Choroid plexus epithelial cell (primary cell): ENCODE measurements around the gene ABTB1.

Source experiments
- DNase-seq: peaks from one replicate; pipeline ENCODE4 v3.0.0-alpha.2; 2010; ENCODE audit warnings: low read depth
- H3K4me3 ChIP-seq: 2 replicates; pipeline ENCODE4 v1.5.1; 2011; ENCODE audit warnings: low read depth, mild to moderate bottlenecking, control low read depth, low read length, moderate library complexity
- CTCF ChIP-seq: conservative IDR thresholded peaks from 2 replicates; pipeline ENCODE4 v1.5.1; 2011; ENCODE audit warnings: low read depth, mild to moderate bottlenecking, control low read depth, inconsistent platforms, low read length, moderate library complexity

ABTB1 gene

GRCh38 chr3:127722091-127722784 lies 49.5 kb downstream of the ABTB1 start:
- no peak for DNase-seq
- H3K4me3 ChIP-seq, result no peak overlapping the region
- TF ChIP-seq CTCF, result no peak

GRCh38 chr3:127723011-127723567 lies 50.3 kb downstream of the ABTB1 start:
- TF ChIP-seq CTCF, result no peak
- no peak for DNase-seq
- H3K4me3 ChIP-seq, result no peak overlapping the region

GRCh38 chr3:127726894-127727293 lies 54.1 kb downstream of the ABTB1 start:
- no peak overlapping the region for H3K4me3 ChIP-seq
- no peak for TF ChIP-seq CTCF
- DNase-seq, result no peak

GRCh38 chr3:127728417-127729015 lies 55.8 kb downstream of the ABTB1 start:
- no peak for TF ChIP-seq CTCF
- no peak overlapping the region for H3K4me3 ChIP-seq
- no peak for DNase-seq

GRCh38 chr3:127729556-127730056 lies 56.9 kb downstream of the ABTB1 start:
- no peak for TF ChIP-seq CTCF
- no peak for DNase-seq
- no peak overlapping the region for H3K4me3 ChIP-seq

- DNase-seq, result no peak
- no peak overlapping the region for H3K4me3 ChIP-seq
- no peak for TF ChIP-seq CTCF
These were observed 57.4 kb downstream of the ABTB1 start for GRCh38 chr3:127730171-127730570.
